Suppressor macrophage treated with lipopolysaccharide for 1 hour (primary cell): ENCODE data around the gene SMURF1.

Source experiments
- DNase-seq, 3 donors: peaks; one replicate each; pipeline ENCODE4 v3.0.0-alpha.2; 2020 to 2022

Gene SMURF1

DNA sequence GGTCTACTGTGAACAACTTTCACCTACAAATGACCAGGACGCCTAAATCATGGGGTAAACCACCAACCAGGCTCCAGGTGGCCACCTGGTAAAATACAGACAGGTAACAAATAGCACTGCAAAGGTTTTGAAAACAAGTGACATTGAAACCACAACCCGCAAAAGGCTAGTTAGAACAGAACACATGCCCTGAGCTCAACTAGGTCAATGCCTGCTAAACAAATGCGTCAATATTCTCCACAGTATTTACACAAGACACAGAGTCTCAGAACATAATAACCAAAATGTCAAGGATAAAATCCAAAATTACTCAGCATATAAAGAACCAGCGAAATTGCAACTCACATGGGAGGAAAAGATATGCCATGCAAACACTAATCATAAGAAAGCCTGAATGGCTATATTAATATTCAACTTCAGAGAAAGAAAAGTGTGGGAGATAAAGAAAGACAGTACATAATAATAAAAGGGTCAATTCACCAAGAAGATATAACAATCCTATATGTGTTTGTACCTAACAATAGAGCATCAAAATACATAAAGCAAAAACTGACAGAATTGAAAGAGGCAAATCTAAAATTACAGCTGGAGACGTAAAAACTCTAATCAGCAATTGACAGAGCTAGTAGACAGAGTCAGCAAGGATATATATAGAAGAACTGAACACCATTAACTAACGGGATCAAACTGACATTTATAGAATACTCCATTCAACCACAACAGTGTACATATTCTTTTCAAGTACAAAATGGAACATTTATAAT is 47.6 kb downstream of the SMURF1 start:
- no peak for DNase-seq

DNA sequence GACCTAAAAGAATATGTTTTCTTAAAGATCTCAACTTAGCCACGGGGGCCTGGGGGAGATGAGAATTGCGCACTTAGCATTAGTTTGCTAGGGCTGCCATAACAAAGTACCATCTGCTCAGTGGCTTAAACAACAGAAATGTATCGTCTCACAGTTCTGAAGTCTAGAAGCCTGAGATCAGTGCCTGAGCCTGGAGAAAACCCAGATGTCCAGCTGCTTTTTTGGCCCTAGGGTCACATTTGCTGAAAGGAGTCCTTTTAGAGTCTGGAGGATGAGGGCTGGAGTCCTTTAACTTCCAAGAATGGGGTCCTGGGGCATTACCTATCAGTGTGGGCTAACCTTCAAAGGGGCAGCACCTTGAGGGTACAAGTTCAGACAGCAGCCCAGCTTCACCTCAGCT is 48.2 kb downstream of the SMURF1 start:
- no peak for DNase-seq

DNA sequence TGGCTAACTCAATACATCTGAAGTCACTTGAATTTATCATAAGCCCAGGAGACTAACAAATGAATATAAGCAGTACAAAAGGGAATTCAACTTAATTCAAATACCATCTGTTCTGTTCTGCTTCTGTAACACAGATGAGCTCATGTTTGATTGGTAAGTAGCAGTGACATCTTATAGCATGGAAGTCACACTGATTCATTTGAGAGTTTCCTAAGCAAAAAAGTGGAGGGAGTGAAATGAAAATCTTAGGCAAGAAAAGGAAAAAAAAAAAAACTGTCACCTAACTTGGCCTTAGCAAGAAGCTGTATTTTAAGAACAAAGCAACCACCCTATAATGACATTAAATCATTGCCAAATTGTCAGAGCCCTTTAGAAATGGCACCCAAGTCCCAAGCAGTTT is 49.5 kb downstream of the SMURF1 start:
- peak; percentile 16 to 54 (median 44) for DNase-seq

DNA sequence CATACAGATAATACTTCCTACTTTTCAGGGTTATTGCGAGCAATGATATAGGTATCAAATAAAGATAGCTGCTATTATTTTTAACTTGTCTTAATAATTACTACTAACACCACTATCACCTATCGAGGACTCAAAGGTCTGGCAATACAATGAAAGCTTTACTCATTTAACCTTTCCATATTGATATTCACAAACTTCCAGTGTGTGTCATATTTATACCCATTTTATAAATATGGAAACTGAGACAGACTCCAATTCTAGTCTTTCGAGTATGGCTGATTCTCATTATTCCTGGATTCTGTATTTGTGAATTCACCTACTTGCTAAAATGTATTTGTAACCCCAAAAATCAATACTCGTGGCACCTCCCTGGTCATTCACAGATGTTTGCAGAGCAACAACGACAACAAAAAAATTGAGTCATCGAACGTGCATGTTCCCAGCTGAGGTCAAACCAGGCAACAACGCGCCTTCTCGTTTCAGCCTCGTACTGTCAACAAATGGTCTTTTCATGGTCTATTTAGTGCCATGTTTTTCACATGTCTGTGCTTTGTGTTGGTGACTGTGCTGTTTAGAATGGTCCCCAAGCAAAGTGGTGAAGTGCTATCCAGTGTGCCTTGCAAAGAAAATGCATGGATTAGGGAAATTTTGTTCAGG is 51.7 kb downstream of the SMURF1 start:
- DNase-seq = no peak

DNA sequence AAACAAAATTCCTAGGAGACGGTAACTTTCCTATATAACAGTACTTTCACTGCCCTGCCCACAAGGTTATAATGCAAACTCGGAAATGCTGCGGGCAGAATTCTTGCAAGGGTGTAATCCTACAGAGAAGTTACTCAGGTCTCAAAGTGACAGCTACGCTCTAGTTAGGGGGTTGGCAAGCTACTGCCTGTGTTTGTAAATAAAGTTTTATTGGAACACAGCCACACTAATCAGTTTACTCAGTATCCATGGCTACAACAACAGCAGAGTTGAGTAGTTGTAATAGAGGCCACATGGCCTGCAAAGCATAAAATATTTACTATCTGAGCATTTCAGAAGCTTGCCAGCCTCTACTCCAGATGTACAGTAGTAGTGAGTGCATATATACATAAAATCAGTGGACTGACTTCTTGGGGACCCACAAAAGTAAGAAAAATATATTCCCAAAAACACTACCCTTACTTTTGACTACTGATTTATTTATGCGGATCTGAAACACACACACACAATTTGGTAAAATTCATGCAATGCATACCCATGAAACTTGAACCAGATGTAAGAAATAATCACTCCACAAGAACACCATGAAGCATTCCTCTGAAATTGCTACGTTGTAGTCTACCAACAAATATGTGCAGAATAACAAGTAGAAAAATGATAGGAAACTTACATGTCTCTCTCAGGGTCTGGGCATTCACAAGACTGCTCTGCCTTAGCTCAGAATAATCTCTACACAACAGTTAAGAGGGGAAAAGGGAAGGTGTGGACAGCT is 53.0 kb downstream of the SMURF1 start:
- DNase-seq = no peak

DNA sequence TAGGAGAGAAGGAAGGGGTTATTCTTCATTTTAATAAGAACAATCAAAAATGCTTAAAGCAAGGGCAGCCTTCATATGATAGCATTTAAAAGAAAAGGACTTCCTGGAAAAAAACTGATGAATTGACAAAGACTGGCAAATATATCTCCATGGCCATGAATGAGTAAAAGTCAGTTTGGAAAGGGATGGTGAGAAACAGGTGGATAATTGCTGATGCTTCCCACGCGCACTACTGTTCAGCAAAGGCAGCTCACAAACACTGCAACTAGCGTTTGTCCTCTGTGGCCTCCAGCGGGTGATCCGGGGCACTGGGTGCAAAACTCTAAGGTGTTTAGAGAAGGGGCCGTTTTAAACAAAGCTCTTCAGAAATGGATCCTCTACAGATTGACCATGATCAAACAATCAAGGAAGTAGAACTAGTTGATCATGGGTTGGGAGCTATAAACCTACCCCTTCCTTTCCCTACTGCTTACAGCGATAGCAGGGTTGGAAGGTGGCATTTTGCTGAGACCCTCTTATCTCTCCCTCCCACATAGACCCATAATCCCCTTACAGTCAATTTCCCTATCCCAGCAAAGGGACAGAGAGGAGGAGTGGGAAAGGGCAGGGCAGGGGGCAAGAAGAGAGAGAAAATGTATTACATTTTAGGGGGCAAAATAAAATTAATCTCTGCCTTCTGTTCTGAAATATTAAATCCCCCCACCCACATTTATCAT is 53.8 kb downstream of the SMURF1 start:
- no peak for DNase-seq

DNA sequence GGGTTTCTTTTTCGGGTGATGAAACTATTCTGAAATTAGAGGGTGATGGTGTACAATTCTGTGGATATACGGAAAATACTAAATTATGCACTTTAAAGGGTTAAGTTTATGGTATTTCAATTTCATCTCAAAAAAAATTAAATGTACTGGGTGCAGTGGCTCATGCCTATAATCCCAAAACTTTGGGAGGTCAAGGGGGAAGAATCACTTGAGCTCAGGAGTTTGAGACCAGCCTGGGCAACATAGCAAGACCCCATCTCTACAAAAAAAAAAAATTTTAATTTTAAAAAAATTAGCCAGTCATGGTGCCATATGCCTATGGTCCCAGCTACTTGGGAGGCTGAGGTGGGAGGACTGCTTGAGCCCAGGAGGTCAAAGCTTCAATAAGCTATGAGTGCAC is 57.0 kb downstream of the SMURF1 start:
- DNase-seq = no peak

DNA sequence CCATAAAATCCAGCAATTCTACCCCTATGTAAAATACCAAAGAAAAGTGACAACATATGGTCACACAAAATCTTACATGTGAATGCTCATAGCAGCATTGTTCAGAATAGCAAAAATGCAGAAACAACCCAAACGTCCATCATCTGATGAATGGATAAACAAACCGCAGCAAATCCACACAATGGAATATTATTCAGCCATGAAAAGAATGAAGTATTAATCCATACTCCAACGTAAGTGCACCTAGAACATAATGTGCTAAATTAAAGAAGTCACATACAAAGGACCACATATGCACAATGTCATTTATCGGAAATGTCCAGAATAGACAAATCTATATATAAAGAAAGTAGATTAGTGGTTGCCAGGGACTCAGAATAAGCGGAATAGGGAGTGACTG is 57.4 kb downstream of the SMURF1 start:
- DNase-seq = no peak

DNA sequence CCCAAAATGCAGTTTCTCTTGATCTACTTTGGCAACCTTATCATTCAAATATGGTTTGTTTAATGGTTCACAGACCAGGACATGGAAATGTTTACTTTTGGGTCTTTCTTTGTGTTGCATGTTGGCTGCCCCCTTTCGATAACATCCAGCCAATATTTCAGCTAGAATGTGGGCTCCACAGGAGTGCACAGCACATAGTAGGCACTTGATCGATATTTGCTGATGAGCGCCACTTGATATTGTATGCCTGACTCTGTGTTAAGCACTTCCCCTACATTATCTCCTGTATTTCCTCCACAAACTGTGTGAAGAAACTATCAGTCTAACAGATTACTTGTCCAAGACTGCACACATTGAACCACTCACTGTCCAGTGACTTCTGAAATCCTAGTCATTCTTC is 60.2 kb downstream of the SMURF1 start:
- no peak for DNase-seq

DNA sequence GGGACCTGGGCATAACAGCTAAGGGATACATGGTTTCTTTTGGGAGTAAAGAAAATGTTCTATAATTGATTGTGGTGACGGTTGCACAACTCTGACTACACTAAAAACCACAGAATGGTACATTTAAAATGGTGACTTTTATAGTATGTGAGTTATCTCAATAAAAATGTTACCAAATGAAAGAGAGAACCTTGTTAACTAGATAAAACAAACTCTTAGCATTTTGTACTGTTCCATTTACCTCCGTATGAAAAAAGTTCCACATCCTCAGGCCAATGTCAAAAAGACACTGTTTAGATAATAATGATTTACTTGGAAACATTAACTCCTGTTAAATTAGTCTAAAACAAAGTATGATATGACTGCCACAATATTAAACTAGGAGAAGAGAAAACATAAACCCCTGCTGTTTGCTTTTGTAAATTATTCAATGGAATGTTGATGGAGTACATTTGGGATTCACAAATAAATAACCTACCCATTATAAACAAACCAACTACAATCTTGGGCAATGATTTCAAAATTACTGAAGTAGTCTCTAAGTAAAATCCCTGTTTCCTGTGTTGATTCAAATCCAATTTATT is 60.7 kb downstream of the SMURF1 start:
- no peak for DNase-seq

DNA sequence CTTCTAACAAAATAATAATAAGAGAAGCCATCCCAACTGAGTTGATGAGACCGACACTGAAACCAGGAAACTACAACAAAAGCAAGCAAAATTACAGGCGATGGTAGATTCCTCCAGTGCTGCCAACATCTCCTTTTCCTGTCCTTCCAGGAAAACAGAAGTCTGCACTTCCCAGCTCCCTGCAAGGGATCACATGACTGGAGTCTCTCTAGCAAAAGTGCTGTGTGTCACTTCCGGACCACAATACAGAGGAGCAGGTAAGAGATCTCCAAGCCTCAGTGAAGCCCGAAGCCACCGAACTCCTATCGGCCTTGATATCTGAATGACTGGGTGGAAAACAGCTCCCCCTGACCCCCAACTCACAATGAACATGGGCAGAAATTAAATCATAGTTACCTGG is 63.2 kb downstream of the SMURF1 start:
- peak in 1 of 3 donors; percentile 36 for DNase-seq

DNA sequence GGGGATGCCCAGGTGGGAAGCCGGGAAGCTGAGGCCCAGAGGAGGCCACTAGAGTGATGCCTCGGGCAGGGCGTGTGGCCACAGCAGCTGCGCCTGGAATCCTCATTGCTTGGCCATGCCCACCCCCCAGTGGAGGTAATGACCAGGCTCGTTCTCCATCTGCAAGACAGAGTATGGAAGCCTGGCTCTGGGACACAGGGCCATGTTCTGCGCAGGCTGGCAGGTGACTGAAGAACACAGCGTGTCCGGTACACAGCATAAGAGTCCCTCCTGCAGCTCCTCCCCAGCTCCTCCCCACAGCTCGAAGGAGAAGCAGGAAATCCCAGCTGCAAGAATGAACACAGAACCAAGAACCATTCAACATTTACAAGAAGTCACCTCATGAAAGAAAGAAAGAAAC is 64.8 kb downstream of the SMURF1 start:
- peak; percentile 28 to 49 (median 33) for DNase-seq

DNA sequence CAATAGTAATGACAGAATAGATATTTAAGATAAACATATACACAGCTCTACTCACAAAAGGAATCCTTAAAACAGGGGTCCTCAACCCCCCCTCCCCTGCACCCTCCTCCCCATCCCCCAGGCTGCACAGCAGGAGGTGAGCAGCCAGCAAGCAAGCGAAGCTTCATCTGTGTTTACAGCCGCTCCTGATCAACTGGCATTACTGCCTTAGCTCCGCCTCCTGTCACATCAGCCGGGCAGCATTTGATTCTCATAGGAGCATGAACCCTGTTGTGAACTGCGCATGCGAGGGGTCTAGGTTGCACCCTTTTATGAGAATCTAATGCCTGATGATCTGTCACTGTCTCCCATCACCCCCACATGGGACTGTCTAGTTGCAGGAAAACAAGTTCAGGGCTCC is 65.5 kb downstream of the SMURF1 start:
- DNase-seq = no peak

DNA sequence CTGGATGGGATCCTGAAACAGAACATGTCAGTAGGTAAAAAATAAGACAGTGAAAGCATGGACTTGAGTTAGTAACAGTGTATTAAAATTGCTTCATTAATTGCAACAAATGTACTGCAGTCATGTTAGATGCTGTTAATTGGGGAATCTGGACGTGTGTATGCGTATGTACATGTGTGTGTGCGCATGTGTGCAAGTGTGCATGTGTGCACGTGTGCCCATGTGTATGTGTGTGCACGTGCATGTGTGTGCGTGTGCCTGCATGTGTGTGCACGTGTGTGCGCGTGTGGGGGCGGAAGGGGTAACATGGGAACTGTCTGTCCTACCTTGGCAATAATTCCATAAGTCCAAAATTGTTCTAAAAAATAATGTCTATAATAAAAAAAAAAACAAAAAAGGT is 67.3 kb downstream of the SMURF1 start:
- no peak for DNase-seq

DNA sequence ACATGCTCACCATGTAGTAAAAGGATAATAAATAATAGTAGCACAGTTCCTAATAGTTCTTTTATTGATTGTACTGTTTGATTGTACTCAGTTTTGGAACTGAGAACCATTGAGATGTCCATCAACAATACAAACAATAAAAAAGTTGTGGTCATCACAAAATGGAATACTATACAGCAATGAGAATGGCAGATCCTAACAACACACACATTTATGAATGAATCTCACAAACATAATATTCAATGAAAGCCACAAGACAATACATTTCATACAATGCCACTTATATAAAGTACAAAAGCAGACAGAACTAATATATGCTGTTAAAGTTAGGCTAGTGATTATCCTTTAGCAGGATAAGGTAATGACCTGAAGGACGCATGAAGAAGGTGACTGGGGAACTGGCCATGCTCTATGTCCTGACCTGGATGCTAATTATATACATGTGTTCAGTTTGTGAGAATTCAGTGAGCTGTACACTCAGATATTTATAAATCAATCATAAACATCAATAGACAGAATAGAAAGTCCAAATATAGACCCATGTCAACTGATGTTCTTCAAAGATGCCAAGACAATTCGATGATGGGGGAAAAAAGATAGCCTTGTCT is 70.0 kb downstream of the SMURF1 start:
- DNase-seq = no peak

DNA sequence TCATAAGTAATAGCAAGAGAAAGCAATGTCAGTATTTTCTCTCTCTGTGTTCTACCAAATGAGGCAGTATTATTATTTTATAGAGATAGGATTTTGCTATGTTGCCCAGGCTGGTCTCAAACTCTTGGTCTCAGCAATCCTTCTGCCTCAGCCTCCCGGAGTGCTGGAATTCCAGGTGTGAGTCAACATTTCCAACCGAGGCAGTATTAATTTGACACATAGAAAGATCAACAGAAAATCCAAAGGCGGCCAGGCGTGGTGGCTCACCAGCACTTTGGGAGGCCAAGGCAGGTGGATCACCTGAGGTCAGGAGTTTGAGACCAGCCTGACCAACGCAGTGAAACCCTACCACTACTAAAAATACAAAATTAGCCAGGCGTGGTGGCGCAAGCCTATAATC is 71.8 kb downstream of the SMURF1 start:
- DNase-seq = no peak

DNA sequence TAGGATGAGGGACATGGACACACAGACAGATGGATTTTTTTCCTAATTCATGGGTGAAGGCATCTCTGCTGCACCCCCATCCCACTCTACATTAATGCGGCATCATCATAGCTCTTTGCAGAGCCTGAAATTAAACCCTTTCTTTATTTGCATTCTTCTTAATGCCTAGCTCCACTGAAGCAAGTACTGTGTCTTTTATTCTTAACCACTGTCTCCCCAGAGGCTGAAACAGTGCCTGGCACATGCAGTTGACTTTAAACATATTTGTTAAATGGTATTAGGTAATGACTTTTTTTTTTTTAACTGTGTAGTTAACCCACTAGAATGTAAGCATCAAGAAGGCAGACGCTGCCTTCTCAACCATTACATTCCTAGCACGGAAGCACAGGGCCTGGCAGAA is 73.5 kb downstream of the SMURF1 start:
- no peak for DNase-seq

DNA sequence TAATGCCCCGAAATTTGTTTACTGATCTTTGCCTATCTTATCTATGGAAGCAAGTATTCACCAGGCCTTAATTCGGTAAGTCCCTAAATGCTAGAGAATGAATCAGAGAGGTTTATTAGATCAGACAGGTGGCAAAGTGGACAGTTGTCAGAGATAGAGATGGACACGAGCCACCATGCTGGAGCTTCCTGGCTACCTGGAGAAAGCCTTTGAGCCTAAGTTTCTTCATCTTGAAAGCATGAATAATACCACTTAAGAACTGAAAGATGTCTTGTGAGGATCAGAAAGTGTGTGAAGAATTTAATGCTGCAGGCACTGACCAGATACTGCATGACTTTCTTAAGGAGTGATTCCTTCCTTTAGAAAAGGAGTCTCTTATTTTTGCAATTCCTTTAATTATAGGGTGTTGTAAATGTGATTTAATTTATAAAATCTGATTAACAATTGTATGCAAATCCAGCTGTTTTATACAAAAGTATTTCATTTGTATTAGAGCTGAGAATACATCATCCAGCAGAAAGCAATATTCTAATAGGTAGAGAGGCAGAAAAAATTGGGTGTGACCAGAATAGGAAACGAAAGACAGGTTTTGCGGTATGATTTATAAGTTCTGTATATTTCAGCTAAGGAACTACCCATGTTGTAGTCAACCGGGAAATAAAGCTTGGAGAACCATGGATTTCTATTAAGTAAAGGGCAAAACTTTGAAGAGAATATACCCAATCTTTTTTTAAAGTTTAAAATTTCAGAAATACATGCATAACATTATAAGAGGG is 82.7 kb downstream of the SMURF1 start:
- DNase-seq = no peak

DNA sequence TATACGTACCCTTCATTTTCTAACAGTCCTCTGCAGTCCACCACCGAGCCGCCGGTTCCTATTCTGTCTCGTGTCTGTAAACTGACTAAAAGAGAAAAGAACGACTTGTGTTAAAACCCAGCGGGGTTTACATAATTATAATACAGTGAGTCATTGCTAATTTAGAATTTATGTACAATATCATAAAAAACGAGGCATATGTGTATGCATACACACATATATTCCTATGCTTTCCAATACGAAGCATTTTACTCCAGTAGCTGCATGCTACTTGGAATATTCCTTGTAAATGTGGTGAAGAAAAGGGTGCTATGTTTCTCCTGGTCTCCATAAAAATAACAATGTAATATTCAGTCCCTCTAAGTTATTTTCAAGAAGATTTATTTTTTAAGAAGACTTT is 89.1 kb downstream of the SMURF1 start:
- DNase-seq = no peak

DNA sequence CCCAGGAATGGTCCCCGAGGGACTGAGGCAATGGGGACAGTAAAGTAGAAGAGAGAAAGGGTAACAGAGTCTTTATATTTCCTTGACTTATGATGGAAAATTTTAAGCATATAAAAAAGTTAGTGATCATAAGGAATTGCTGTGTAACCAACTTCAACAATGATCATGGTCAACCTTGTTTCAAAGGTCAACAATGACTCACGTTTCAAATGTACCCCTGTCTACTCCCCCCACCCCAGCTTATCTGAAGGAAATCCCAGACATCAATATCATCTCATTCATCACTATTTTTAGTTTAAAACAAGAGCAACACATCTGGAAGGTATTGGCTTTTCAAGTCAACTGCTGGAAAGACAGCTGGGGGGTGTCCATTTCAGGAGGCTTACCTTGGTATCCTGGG is 92.9 kb downstream of the SMURF1 start:
- no peak for DNase-seq

DNA sequence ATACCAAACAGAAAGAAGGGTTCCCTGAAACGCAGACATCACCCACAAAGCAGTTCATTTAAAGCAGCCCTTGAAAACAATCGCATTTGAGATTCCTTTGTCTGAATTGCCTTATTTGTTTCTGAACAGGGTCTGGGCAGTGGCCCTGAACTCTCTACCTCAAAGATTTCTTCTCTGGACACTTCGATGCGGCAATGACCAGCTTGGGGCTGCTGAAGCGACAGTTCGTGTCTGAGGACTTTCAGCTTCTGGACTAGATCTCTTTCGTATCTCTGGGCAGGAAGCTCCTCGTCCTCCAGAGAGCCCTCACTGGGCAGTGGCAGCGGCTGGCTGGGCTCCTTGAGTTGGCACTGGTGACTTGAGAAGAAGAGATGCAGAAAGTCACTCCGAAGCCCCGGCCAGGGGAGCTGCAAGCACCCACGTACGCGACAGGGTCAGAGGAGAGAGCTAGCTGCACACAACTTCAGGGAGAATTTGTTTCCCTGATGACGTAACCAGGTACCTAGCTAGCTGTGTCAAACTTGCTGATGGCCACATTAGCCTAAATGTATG is 96.3 kb downstream of the SMURF1 start:
- DNase-seq = no peak
